Esophagus squamous epithelium (tissue), 4 donors: ENCODE data around the gene AP3B1.

Source experiments
- CTCF ChIP-seq, 6 experiments: fragments of 450-650 bp in 4 of 6; fragments of 200-600 bp in 2 of 6; sonication (generic) in 2 of 6; IDR thresholded peaks; one replicate each; pipeline ENCODE4 v1.5.1; 2016 to 2019; ENCODE audit warnings: antibody characterized with exemption in 6 of 6, mild to moderate bottlenecking in 4 of 6, moderate library complexity in 4 of 6
- POLR2A ChIP-seq, 4 donors: fragments of 450-650 bp; IDR thresholded peaks; one replicate each; pipeline ENCODE4 v1.6.1; 2017; ENCODE audit warnings: antibody characterized with exemption in 4 of 4, mild to moderate bottlenecking in 4 of 4, moderate library complexity in 3 of 4

- TF ChIP-seq POLR2A (IDR thresholded peaks at IDR 0.05) (no peak), CTCF (IDR thresholded peaks at IDR 0.05) (no peak)
These were observed 49.4 kb downstream of the AP3B1 start for GRCh38 chr5:78245136-78245535.
